LoVo (cell line): ENCODE data around the gene LARGE1.

ENCODE experiments used
- DNase-seq: peaks from one replicate; pipeline ENCODE4 v3.0.0-alpha.2; 2016; ENCODE audit warnings: low spot score

LARGE1 gene

GRCh38 chr22:33853200-33854097 lies 66.8 kb downstream of the LARGE1 start:
- DNase-seq = peak; percentile 75

GRCh38 chr22:33851821-33852384 lies 68.4 kb downstream of the LARGE1 start:
- DNase-seq = no peak

- no peak for DNase-seq
Observed at GRCh38 chr22:33851240-33851639, 69.0 kb downstream of the LARGE1 start.

GRCh38 chr22:33850724-33851123 lies 69.6 kb downstream of the LARGE1 start:
- no peak for DNase-seq

GRCh38 chr22:33850193-33850592 lies 70.1 kb downstream of the LARGE1 start:
- no peak for DNase-seq

GRCh38 chr22:33848251-33848650 lies 72.0 kb downstream of the LARGE1 start:
- DNase-seq = no peak

GRCh38 chr22:33844273-33844672 lies 76.0 kb downstream of the LARGE1 start:
- no peak for DNase-seq

GRCh38 chr22:33842421-33843094 lies 77.7 kb downstream of the LARGE1 start:
- DNase-seq = no peak

- no peak for DNase-seq
Observed at GRCh38 chr22:33842006-33842354, 78.3 kb downstream of the LARGE1 start.

- DNase-seq = no peak
Observed at GRCh38 chr22:33841281-33842005, 78.8 kb downstream of the LARGE1 start.

GRCh38 chr22:33838644-33839043 lies 81.6 kb downstream of the LARGE1 start:
- DNase-seq = no peak

- no peak for DNase-seq
Observed at GRCh38 chr22:33837826-33838225, 82.5 kb downstream of the LARGE1 start.

GRCh38 chr22:33835265-33835664 lies 85.0 kb downstream of the LARGE1 start:
- no peak for DNase-seq

GRCh38 chr22:33832558-33833151 lies 87.6 kb downstream of the LARGE1 start:
- DNase-seq = no peak

GRCh38 chr22:33831651-33832050 lies 88.6 kb downstream of the LARGE1 start:
- DNase-seq = no peak

- DNase-seq = no peak
Observed at GRCh38 chr22:33831207-33831606, 89.1 kb downstream of the LARGE1 start.

GRCh38 chr22:33829546-33830280 lies 90.6 kb downstream of the LARGE1 start:
- DNase-seq = no peak

- DNase-seq = no peak
Observed at GRCh38 chr22:33828302-33828701, 92.0 kb downstream of the LARGE1 start.

- DNase-seq = no peak
Observed at GRCh38 chr22:33825761-33826160, 94.5 kb downstream of the LARGE1 start.

- DNase-seq = no peak
Observed at GRCh38 chr22:33823552-33823951, 96.7 kb downstream of the LARGE1 start.

GRCh38 chr22:33821290-33821689 lies 99.0 kb downstream of the LARGE1 start:
- no peak for DNase-seq
